ENCODE data around the gene ARRDC3.

ARRDC3 gene

GRCh38 chr5:91419136-91419535 is 36.0 kb upstream of the ARRDC3 start:
- no peak for DNase-seq (ENCODE audit: extremely low read depth, low read depth)
- TF ChIP-seq CTCF (IDR thresholded peaks at IDR 0.05; ENCODE audit: low read depth, low read length) = no peak

- no peak for TF ChIP-seq CTCF (IDR thresholded peaks at IDR 0.05; ENCODE audit: low read depth, low read length)
- no peak for DNase-seq (ENCODE audit: extremely low read depth, low read depth)
These were observed 35.0 kb upstream of the ARRDC3 start for GRCh38 chr5:91418158-91418557.

GRCh38 chr5:91417219-91417618 is 34.1 kb upstream of the ARRDC3 start:
- TF ChIP-seq CTCF (IDR thresholded peaks at IDR 0.05; ENCODE audit: low read depth, low read length) = no peak
- DNase-seq (ENCODE audit: extremely low read depth, low read depth) = peak; percentile 72

GRCh38 chr5:91416491-91416890 is 33.4 kb upstream of the ARRDC3 start:
- TF ChIP-seq CTCF (IDR thresholded peaks at IDR 0.05; ENCODE audit: low read depth, low read length) = no peak
- DNase-seq (ENCODE audit: extremely low read depth, low read depth) = no peak

GRCh38 chr5:91409304-91409703 is 26.2 kb upstream of the ARRDC3 start:
- TF ChIP-seq CTCF (IDR thresholded peaks at IDR 0.05; ENCODE audit: low read depth, low read length) = no peak
- no peak for DNase-seq (ENCODE audit: extremely low read depth, low read depth)

- no peak for TF ChIP-seq CTCF (IDR thresholded peaks at IDR 0.05; ENCODE audit: low read depth, low read length)
- DNase-seq (ENCODE audit: extremely low read depth, low read depth) = no peak
These were observed 25.6 kb upstream of the ARRDC3 start for GRCh38 chr5:91408710-91409109.

GRCh38 chr5:91407204-91407603 is 24.1 kb upstream of the ARRDC3 start:
- no peak for TF ChIP-seq CTCF (IDR thresholded peaks at IDR 0.05; ENCODE audit: low read depth, low read length)
- DNase-seq (ENCODE audit: extremely low read depth, low read depth) = no peak
